ENCODE measurements around the gene OR4K2.

- TF ChIP-seq CTCF (IDR thresholded peaks at IDR 0.05; ENCODE audit: extremely low read depth in 1 of 2, insufficient read depth in 1 of 2, low read depth in 1 of 2, low read length in 2 of 2) (no peak), POLR2AphosphoS5 (IDR thresholded peaks at IDR 0.05; ENCODE audit: insufficient read depth, low read depth, low read length) (no peak), EZH2 (IDR thresholded peaks at IDR 0.05; ENCODE audit: borderline replicate concordance, low read depth, low read length, severe bottlenecking) (no peak)
These were observed 27.5 kb downstream of the OR4K2 start for GRCh38 chr14:19902409-19902808.

Data from endothelial cell of umbilical vein (primary cell).